ENCODE data around the gene ENPP3.
A peak's percentile ranks its signal among the peaks of the same experiment; 100 is the strongest.
"Not testable (repeated sequence)": the region's sequence is repeated elsewhere in the genome, so short reads cannot be mapped to it uniquely, and the experiment has no call there.

ENPP3 gene

DNA sequence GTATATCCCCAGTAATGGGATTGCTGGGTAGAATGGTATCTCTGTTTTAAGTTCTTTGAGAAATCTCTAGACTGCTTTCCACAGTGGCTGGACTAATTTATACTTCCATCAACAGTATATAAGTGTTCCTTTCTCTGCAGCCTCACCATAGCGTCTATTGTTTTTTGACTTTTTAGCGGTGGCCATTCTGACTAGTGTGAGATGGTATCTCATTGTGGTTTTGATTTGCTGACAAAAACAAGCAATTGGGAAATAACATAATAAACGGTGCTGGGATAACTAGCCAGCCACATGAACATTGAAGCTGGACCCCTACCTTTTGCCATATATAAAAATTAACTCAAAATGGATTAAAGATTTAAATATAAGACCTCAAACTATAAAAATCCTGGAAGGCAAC lies 49.9 kb downstream of the ENPP3 start:
- no peak for DNase-seq

DNA sequence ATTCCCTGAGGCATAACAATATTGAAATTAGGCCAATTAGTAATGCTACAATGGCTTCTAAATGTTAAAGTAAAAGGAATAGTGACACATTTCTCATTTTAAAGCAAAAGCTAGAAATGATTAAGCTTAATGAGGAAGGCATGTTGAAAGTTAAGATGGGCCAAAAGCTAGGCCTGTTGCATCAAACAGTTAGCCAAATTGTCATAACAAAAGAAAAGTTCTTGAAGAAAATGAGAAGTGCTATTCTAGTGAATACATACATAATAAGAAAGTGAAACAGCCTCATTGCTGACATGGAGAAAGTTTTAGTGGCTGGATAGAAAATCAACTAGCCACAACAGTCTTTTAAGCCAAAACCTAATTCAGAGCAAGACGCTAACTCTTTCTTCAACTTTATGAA lies 51.2 kb downstream of the ENPP3 start:
- no peak for DNase-seq

DNA sequence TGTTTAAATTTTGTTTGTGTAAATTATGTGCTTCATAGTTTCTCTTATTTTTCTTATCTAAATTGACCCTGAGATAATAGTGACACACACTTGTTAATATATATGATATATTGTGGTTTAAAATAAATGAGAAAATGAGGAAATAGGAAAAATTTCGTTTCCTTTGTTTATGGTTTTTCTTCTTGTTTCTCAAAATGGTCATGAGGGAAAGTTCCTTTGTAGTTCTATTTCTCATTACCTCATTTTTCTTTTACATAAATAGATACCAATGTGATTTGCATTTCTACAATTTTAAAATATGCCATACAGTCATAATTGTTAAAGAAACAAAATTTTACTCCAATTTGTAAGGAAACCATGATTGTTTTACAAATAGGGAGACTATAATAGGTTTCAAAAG lies 54.9 kb downstream of the ENPP3 start:
- DNase-seq, result no peak

DNA sequence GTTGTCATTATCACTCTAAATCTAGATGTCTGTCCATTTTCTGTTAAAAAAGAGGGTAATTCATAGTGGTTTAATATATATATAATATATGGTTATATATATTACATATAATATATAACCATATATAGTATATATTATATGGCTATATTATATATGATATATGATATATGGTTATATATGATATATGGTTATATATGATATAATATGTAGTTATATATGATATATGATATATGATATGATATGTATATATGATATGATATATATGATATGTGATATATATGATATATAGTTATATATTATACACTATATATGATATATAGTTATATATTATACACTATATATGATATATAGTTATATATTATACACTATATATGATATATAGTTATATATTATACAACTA lies 55.5 kb downstream of the ENPP3 start:
- no peak for DNase-seq

DNA sequence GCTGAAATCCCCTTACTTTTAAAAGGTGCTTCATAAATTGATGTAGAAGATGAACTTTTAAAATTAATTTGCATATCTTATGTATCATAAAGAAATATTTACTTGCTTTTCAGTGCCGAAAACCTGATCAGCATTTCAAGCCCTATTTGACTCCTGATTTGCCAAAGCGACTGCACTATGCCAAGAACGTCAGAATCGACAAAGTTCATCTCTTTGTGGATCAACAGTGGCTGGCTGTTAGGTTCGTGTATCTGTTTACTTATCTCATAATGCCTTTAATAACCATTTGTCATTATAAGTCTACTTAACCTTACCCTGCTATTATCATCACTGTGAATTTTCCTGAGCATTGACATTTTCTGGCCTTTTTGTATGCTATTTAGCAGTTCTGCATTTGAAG lies 56.3 kb downstream of the ENPP3 start:
- DNase-seq, result no peak

DNA sequence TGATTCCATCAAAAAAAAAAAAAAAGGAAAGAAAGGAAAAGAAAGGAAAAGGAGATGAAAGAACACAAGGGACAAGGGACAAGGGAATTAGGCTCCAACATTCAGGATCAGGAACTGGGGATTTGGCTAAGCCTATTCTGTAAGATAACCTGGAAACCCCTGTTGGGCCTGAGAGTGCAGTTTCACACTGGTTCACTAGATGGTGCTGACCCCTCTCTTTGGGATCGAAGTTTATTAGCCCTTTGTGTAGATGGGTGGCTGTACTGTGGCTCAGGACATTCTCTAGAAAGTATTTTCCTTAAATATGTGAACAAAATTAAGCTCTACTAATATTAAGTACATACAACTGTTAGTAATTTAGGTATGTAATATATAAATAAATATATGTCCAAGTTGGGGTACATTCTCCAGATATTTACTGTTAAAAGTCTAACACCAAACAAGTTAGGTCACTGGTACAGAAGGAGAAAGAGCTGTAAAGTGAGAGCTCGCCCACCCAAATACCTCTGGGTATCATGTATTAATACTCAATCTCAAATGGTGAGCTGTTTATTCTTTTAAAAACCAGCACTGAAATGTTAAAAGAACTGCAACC lies 57.8 kb downstream of the ENPP3 start:
- peak; percentile 29 to 31 for DNase-seq

DNA sequence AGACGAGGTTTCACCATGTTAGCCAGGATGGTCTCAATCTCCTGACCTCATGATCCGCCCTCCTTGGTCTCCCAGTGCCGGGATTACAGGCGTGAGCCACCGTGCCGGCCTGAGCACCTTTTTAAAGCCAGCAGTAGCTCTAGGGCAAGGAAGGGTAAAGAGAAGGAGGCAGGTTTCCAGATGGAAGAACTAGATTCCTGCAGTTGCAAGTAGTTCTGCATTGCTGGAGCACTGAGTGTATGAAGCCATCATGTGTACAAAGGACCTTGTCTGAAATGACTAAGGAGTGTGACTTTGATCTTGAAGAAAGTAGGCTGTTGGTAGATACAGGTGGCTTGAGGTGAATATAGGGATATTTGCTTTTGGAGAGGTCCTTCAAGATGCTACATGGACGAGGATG lies 59.9 kb downstream of the ENPP3 start:
- DNase-seq, result no peak

DNA sequence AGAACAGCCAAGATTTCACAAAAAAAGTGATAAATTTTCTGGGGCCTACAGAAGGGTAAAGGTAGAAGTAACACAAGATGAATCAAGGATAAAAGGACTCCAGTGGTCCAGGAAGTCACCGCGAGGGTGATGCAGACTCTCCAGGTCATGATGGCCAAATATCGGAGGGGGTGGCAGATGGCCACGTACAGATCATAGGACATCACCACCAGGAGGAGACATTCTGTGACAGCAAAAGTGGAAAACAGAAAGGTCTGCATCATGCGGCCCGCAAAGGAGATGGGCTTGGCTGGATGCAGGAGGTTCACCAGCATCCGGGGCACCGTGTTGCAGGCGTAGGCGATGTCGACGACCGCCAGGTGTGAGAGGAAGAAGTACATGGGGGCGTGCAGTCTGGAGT lies 63.7 kb downstream of the ENPP3 start:
- DNase-seq, result not testable (repeated sequence)

DNA sequence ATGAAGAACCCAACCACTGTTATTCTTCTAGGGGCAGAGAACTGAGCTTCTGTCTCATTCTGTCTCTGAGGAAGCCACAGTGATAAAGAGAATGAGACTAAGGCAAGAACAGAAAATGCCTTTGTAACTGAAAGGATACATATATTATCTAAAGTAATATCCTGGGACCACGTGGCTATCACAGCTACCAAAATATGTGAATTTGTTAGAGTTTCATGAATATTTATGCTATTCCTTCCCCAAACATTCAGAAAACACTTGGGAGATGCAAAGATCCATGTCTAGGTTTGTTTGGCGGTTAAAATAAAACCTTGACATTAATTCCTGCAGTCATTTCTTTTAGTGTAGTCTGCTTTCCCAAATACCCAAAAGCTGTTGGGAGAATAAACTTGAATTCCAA lies 66.8 kb downstream of the ENPP3 start:
- DNase-seq, result not testable (repeated sequence)

DNA sequence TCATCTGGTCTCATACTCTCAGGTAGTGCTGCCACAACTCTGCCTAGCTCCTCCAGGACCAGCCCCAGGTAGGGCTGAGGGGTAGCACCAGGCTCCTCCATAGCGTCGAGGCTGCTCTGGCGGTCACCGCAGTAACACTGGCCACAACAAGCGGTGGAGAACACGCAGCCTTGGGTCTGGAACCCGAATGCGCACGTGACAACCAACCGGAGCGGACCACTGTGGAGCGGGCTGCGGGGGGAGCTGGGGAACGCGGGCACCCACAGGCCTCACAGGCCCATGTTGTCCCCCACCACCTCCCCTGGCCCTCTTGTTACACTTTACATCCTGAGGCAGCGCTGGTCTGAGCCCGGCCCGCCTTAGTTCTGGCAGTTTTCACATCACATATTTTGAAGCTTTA lies 73.8 kb downstream of the ENPP3 start, which contains the start of gene CTAGE9:
Gene CTAGE9, minus strand, starts transcription at position 101 of the 400 bp plus-strand sequence. Its CDS starts 0 bp downstream, at position 101.
- not testable (repeated sequence) for DNase-seq

DNA sequence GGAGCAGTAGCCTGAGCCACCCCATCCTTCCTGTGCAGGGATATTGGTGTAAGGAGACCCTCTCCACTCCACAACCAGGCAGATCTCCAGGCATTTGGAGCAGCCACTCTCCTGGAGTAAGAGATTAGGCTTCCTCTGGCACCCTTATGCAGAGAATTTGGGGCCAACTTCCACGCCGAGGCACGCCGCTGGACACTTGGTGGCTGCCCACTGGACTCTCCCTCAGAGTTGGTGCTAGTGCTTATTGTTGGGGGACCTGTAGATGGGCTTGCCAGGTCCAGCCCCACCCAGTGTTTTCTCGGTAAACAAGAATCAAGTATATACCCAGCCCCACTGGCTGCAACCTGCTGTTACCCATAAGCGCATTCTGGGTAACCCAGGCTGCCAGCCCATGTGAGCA lies 78.5 kb downstream of the ENPP3 start:
- DNase-seq, result not testable (repeated sequence)

DNA sequence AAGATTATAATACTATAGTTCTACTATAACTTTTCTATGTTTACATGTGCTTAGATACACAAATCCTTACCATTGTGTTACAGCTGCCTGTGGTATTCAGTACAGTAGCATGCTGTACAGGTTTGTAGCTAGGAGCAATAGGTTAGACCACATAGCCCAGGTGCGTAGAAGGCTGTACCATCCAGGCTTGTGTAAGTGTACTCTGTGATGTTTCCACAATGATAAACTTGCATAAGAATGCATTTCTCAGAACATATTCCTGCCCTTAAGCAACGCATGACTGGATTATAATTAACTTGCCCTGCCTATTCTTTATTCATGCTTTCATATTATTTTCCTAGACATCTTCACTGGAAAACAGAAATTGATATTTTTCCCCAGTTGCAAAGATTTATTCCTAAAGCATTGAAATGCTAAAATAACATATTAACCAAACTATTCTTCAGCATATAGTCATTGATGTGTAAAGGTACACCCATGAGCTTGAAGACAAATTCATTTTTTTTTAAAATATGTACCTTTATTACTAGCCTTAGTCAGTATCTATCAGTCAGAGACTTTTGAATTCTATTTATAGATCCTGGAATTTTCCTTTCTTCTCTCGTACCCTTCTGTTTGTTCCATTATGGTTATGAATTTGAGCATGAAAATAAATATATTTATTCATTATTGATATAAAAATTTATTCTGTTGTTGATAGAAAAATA lies 80.9 kb downstream of the ENPP3 start:
- no peak for DNase-seq

DNA sequence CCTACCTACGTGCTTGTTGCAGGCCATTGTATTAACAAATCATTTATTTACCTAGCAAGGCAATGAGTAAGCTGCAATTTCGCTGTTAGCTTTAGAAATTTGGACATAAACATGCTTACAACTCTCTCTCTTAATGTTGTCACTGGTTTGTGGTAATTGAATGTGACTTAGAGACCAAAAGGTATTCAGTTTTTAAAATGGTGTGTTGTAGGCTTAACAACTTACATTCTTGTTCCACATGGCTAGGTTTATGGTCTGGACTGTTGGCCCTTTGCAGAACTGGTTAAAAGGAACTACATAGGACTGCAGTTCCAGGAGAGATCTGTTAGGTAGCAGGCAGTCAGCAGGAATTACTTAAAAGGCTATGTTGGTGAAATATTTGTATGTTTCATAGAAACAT lies 84.1 kb downstream of the ENPP3 start:
- DNase-seq, result no peak

DNA sequence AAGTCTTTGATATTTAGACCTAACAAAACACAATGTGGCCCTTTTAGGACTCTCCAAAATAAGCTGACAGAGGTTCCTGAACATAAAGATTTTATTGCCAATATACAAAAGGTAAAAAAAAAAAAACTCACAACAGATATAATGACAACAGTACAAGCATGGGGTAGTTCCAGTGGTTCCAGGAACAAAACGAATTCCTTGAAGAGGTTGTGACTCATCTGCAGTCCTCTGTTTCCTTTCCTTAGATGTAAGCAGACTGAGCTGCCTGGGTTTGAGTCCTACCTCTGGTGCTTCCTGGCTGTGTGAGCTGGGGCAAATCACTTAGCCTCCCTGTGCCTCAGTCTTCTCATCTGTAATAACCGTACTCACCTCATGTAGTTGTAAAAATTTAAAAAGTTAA lies 87.0 kb downstream of the ENPP3 start:
- DNase-seq, result no peak

DNA sequence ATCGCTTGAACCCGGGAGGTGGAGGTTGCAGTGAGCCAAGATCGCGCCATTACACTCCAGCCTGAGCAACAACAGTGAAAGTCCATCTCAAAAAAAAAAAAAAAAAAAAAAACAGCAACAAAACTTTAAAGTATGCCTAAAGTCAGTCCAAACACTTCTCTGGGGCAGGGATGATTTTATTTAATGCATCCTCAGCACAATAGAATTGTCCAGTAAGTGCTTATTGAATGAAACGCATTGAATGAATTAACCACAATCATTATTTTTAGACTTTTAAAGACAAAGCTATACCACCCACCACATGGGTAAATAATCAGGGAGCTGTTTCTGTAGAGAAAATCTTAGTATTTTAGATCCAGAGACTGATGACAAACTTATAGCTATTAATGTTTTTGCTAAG lies 90.4 kb downstream of the ENPP3 start:
- no peak for DNase-seq

DNA sequence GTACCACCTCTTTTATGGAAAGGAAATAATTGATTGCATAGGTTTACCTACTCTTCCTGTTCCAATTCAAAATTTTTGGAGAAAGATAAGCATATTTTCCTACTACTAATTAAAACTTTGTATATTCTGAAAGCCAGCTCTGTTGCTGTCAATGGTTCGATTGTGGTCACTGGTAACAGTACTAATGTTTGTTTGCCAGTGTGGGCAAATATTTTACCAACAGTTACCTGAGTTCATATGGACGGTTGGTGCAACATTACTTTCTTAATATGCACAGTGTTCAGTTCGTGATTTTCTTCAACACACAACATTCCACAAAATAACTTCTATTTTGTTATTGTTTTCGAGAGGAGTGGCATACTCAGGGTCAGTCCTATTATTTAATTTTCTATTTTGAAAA lies 90.8 kb downstream of the ENPP3 start:
- no peak for DNase-seq

DNA sequence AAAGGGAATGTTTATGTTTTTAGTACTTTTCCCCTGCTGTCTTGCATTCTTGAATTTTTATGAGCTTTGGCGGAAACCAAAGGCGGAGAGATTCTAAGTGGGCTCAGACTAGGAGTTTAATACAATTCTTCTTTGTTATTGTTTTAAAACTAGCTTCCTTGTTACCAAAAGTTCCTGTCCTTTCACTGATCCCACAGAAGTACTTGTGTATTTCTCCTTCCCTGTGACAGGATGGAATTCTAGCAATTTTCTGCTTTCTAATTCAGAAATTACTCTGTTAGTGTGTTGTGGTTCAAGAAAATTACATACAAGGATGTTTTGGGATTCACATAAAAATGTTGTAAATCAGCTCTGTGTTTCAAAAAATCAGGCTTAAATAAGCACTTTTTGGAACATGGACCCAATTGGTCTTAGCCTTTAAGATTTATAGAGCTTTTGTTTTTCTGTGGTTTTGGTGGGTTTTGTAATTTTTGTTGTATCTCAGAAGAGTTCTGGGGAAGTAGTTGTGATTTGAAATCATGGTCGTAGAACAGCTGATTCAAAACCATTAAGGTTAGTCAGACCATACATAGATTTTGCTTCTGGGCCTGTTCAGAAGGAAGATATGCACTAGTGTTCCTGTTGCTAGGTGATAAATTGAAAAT lies 91.3 kb downstream of the ENPP3 start:
- DNase-seq, result no peak

DNA sequence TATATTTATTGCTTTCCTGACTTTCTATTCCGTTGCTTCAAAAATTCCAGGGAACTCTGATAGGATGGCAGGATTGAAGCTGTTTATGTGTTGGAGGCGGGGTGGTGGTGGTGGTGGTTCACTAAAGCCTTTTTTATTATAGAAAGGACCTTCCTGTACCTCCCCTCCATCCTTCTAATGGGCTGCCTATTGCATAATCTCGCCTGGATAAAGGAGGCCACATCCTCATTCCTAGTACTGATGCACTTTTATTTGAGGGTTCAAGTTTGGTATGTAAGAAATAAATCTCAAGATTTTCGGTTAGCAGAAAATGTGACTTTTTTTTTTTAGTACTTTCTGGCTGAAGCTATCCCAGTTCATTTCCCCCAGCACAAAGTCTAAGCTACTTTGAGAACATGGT lies 92.4 kb downstream of the ENPP3 start:
- DNase-seq, result no peak

DNA sequence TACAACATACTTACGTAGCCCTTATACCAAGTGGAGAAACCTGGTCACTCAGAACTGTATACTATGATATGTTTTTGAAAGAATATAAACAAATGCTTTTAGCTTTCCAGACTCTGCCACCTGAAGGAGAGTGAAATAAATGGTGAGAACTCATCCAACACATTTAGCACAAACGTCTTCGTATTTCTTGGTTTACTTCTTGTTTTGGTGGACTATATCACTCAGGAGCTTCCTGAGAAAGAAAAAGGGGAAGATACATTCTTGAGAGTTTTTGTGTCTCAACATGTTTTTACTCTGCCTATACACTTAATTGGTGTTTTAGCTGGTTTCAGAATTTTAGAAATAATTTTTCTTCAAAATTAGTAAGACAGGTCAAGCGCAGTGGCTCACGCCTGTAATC lies 93.2 kb downstream of the ENPP3 start:
- DNase-seq, result peak in 1 of 2 donors; percentile 2

DNA sequence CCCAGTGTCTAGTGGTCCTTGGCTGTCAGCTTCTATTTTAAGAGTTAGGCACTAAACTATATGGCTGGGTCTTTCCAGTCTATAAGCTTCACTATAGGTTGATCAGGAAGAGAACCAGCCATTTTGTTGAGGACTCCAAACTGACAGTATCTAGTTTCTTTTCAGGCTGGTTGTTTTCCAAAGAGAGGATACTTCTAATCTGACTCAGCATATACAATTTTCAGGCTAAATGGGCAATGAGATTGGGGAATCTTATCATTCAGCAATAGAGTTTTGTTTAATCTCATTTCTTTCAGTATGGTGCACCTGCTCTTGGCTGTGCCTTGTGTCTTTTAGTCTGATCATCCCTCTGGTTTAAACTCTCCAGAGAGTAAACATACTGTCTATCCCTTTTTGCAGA lies 94.1 kb downstream of the ENPP3 start:
- no peak for DNase-seq

DNA sequence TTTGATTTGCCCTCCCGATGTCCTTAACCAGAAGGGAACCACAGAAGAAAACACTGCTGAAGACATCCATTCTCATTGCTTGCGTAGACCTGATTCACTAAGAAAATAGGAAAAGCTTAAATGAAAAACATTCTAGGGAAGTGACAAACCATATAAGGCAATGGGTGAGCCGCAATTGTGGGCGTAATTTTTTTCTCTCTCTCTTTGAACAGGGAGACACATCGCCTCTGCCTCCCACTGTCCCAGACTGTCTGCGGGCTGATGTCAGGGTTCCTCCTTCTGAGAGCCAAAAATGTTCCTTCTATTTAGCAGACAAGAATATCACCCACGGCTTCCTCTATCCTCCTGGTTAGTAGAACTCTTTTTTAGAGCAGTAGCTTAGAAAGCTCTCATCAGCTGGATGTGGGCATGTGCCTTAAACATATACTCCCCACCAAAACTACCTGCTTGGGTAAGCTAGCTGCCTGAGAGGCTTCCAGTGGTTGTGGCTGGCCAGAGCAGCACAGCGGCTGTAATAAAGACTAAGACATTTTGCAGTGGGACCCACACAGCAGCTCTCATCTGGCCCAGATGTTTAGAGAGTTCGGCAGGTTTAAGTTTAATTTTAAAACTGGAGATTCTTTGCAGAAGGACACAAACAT lies 96.4 kb downstream of the ENPP3 start:
- no peak for DNase-seq

DNA sequence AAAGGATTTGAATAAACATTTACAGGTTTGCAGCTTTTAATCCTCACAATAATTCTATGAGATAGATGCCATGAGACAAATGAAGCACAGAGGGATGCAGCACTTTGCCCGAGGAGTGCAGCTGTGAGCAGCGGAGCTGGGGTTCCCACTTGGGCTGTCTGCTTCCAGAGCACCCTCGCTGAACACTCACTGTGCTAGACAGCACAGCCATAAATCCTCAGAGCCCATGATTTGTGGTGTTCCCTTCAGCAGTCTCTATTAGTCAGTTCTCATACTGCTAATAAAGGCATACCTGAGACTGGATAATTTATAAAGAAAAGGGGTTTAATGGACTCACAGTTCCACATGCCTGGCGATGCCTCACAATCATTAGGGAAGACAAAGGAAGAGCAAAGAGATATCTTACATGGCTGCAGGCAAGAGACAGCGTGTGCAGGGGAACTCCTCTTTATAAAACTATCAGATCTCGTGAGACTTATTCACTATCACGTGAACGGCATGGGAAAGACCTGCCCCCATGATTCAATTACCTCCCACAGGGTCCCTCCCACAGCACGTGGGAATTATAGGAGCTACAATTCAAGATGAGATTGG lies 99.0 kb downstream of the ENPP3 start:
- no peak for DNase-seq

DNA sequence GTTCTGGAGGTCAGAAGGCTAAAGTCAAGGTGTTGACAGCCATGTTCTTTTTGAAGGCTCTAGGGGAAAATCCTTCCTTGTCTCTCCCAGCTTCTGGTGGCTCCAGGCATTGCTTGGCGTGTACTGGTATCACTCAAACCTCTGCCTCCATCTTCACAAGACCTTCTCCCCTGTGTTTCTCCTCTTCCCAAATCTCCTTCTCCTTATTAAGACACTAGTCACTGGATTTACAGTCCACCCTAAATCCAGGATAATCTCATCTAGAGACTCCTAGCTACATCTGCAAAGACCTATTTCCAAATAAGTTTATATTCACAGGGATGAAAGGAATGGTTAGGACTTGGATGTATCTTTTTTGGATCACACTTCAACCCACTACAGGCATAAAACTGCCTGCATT lies 99.7 kb downstream of the ENPP3 start:
- no peak for DNase-seq

DNA sequence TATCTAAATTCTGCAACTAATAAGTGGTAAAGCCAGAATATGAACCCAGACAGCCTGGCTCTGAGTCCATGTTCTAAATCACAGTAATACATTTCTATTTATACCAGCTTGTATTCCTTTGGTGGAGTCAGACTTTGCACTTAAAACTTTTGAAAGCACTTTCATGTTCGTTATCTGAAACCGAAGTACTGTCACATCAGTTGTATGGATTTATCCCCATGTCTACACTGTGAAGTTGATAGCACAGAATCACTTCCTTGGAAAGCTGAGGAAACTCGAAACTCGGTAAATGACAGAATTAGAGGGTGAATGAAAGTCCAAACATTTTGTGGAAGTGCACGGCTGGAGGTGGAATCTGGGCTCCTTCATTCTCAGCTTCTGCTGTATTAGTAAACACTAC lies 102.0 kb downstream of the ENPP3 start:
- DNase-seq, result no peak
